ENCODE results near the gene MRPL42. TPM values are rescaled to one million over a fixed set of nuclear protein-coding genes. Genes with fewer than 3 reads are reported as not detected.

The MRPL42 gene
- total RNA-seq, 2 donors from 2014 or later = 11.9 to 21.4 TPM

- no peak for TF ChIP-seq POLR2A (IDR thresholded peaks at IDR 0.05)
- TF ChIP-seq CTCF (IDR thresholded peaks at IDR 0.05) = no peak
- H3K9me3 ChIP-seq = no peaks in the 10 kb centered on the region
- 42% methylated on average over 4 of the region's 4 CpGs for WGBS, 2 donors
- no peaks in the 10 kb centered on the region for H3K27me3 ChIP-seq
- H3K4me3 ChIP-seq = no peak overlapping the region
- H3K27ac ChIP-seq = no peak overlapping the region
- no peak for DNase-seq
- intact Hi-C loops (cut with DNase I) = no loop called here
- H3K4me1 ChIP-seq = no peaks in the 10 kb centered on the region
- ATAC-seq = no peak
- H3K36me3 ChIP-seq (replicated peaks in 1 of 2; ENCODE audit: insufficient read depth in 1 of 2, low read depth in 2 of 2) = no peaks in the 10 kb centered on the region
Measured at GRCh38 chr12:93541578-93542225, 74.4 kb downstream of the MRPL42 start.

GRCh38 chr12:93547778-93548177 is 80.5 kb downstream of the MRPL42 start:
- WGBS, 2 donors = 59 to 62% methylated on average over 2 of the region's 2 CpGs
- Histone ChIP-seq H3K4me3 (no peak overlapping the region), H3K27me3 (no peaks in the 10 kb centered on the region), H3K36me3 (replicated peaks in 1 of 2; ENCODE audit: insufficient read depth in 1 of 2, low read depth in 2 of 2) (no peaks in the 10 kb centered on the region), H3K9me3 (no peaks in the 10 kb centered on the region), H3K27ac (no peak overlapping the region), H3K4me1 (no peaks in the 10 kb centered on the region)
- intact Hi-C loops (cut with DNase I) = no loop called here
- ATAC-seq (no peak), DNase-seq (no peak)
- no peak for TF ChIP-seq CTCF (IDR thresholded peaks at IDR 0.05)
- TF ChIP-seq POLR2A (IDR thresholded peaks at IDR 0.05) = no peak

- WGBS, 2 donors = 85 to 89% methylated on average over 4 to 5 of the region's 6 CpGs
- no peak for ATAC-seq
- intact Hi-C loops (cut with DNase I) = no loop called here
Measured at GRCh38 chr12:93549174-93549573, 81.9 kb downstream of the MRPL42 start.

GRCh38 chr12:93550748-93551611 is 83.7 kb downstream of the MRPL42 start:
- WGBS, 2 donors = 76 to 81% methylated on average over 10 to 11 of the region's 11 CpGs
- Histone ChIP-seq H3K27me3 (no peaks in the 10 kb centered on the region), H3K36me3 (replicated peaks in 1 of 2; ENCODE audit: insufficient read depth in 1 of 2, low read depth in 2 of 2) (no peaks in the 10 kb centered on the region), H3K27ac (no peak overlapping the region), H3K4me1 (no peaks in the 10 kb centered on the region), H3K9me3 (no peaks in the 10 kb centered on the region), H3K4me3 (no peak overlapping the region)
- intact Hi-C loops (cut with DNase I) = no loop called here
- DNase-seq (no peak), ATAC-seq (no peak)
- TF ChIP-seq POLR2A (IDR thresholded peaks at IDR 0.05) (no peak), CTCF (IDR thresholded peaks at IDR 0.05) (no peak)

More at GRCh38 chr12:93549174-93549573, 81.9 kb downstream of the MRPL42 start:
- no peak overlapping the region for H3K4me3 ChIP-seq
- no peaks in the 10 kb centered on the region for H3K9me3 ChIP-seq
- no peak overlapping the region for H3K27ac ChIP-seq
- H3K27me3 ChIP-seq = no peaks in the 10 kb centered on the region
- no peak for DNase-seq
- TF ChIP-seq CTCF (IDR thresholded peaks at IDR 0.05) (no peak), POLR2A (IDR thresholded peaks at IDR 0.05) (no peak)
- H3K36me3 ChIP-seq (replicated peaks in 1 of 2; ENCODE audit: insufficient read depth in 1 of 2, low read depth in 2 of 2) = no peaks in the 10 kb centered on the region
- no peaks in the 10 kb centered on the region for H3K4me1 ChIP-seq

Measured in body of pancreas (tissue), 4 donors.